Measurements from ENCODE around the gene TICRR.
A peak's percentile ranks its signal among the peaks of the same experiment; 100 is the strongest.

Gene TICRR

GRCh38 chr15:89630974-89631901, 56.0 kb downstream of the TICRR start:
- DNase-seq: no peak

- no peak for DNase-seq
Measured at GRCh38 chr15:89631902-89632264, 56.6 kb downstream of the TICRR start.

GRCh38 chr15:89632563-89633430, 57.5 kb downstream of the TICRR start:
- DNase-seq: no peak

GRCh38 chr15:89633585-89633984, 58.3 kb downstream of the TICRR start:
- DNase-seq: no peak

GRCh38 chr15:89640245-89640644, 65.0 kb downstream of the TICRR start:
- DNase-seq: no peak

GRCh38 chr15:89641053-89641452, 65.8 kb downstream of the TICRR start:
- no peak for DNase-seq

- no peak for DNase-seq
Measured at GRCh38 chr15:89642106-89642505, 66.8 kb downstream of the TICRR start.

- no peak for DNase-seq
Measured at GRCh38 chr15:89645680-89646079, 70.4 kb downstream of the TICRR start.

- no peak for DNase-seq
Measured at GRCh38 chr15:89646416-89647141, 71.3 kb downstream of the TICRR start.

- DNase-seq: no peak
Measured at GRCh38 chr15:89647191-89647851, 72.1 kb downstream of the TICRR start.

GRCh38 chr15:89648106-89649012, 73.1 kb downstream of the TICRR start:
- DNase-seq: no peak

- DNase-seq: no peak
Measured at GRCh38 chr15:89649013-89649625, 73.8 kb downstream of the TICRR start.

GRCh38 chr15:89649716-89650115, 74.4 kb downstream of the TICRR start:
- DNase-seq: no peak

- no peak for DNase-seq
Measured at GRCh38 chr15:89652131-89652530, 76.9 kb downstream of the TICRR start.

- DNase-seq: no peak
Measured at GRCh38 chr15:89652666-89653065, 77.4 kb downstream of the TICRR start.

GRCh38 chr15:89653578-89653977, 78.3 kb downstream of the TICRR start:
- no peak for DNase-seq

- DNase-seq: no peak
Measured at GRCh38 chr15:89654301-89654761, 79.1 kb downstream of the TICRR start.

GRCh38 chr15:89654847-89655805, 79.9 kb downstream of the TICRR start, which contains the start of gene KIF7:
TSS of gene KIF7 (minus strand) at chr15:89655467. CDS start at chr15:89652930, 2,537 bp downstream.
- DNase-seq: peak; percentile 30

GRCh38 chr15:89656116-89656815, 81.0 kb downstream of the TICRR start:
- no peak for DNase-seq

Measured in NCI-H1436 (cell line).